Measurements from ENCODE around the gene RBP7. TPM values are rescaled to one million over a fixed set of nuclear protein-coding genes. Genes with fewer than 3 reads are reported as not detected.

The RBP7 gene
- total RNA-seq (0.86 and 0.92 TPM in 2 replicates), polyA plus RNA-seq (2.3 and 4.3 TPM in 2 replicates)

- DNase-seq (ENCODE audit: low read depth in 1 of 2, low spot score in 1 of 2): peak in 1 of 2 donors; percentile 22
- no peak for TF ChIP-seq CTCF (IDR thresholded peaks at IDR 0.05; ENCODE audit: low read depth, low read length)
- H3K36me3 ChIP-seq: no peaks in the 10 kb centered on the region
- peaks cover 3% of the 10 kb centered on the region for H3K4me1 ChIP-seq (ENCODE audit: low read depth)
- peaks cover 66% of the 10 kb centered on the region for H3K27me3 ChIP-seq
- H3K9me3 ChIP-seq (ENCODE audit: low read depth): no peaks in the 10 kb centered on the region
- peak within 1 kb of the TSS; percentile 28 for H3K4me3 ChIP-seq
- no peak within 1 kb of the TSS for H3K27ac ChIP-seq
Observed at GRCh38 chr1:9996624-9997582, at the start of gene RBP7. Gene RBP7 (plus strand): TSS chr1:9997228. CDS start chr1:9997259, 31 bp downstream.

GRCh38 chr1:9957726-9958125 lies 39.3 kb upstream of the RBP7 start:
- Histone ChIP-seq H3K9me3 (ENCODE audit: low read depth) (no peaks in the 10 kb centered on the region), H3K4me3 (no peak overlapping the region), H3K27ac (no peak overlapping the region), H3K4me1 (ENCODE audit: low read depth) (peaks cover 5% of the 10 kb centered on the region), H3K36me3 (no peaks in the 10 kb centered on the region), H3K27me3 (no peaks in the 10 kb centered on the region)
- no peak for DNase-seq (ENCODE audit: low read depth in 1 of 2, low spot score in 1 of 2)
- no peak for TF ChIP-seq CTCF (IDR thresholded peaks at IDR 0.05; ENCODE audit: low read depth, low read length)

DNA sequence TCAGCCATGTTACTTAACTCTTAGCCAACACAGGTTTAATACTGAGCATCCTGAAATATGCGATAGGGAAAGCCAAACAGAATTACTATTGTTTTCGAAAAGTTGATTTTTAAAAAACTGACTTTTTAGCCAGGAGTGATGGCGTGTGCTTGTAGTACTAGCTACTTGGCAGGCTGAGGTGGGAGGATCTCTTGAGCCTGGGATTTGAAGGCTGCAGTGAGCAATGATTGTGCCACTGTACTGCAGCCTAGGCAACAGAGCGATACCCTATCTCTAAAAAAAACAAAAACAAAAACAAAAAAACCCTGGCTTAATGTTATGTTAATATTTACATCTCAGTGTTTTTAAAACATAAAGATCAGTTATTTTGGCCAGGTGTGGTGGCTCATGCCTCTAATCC lies 37.0 kb upstream of the RBP7 start:
- Histone ChIP-seq H3K27ac (peak overlapping the region; percentile 84), H3K4me3 (no peak overlapping the region), H3K9me3 (ENCODE audit: low read depth) (no peaks in the 10 kb centered on the region), H3K27me3 (no peaks in the 10 kb centered on the region), H3K36me3 (no peaks in the 10 kb centered on the region), H3K4me1 (ENCODE audit: low read depth) (peaks cover 5% of the 10 kb centered on the region)
- DNase-seq (ENCODE audit: low read depth in 1 of 2, low spot score in 1 of 2): peak in 1 of 2 donors; percentile 13
- TF ChIP-seq CTCF (IDR thresholded peaks at IDR 0.05; ENCODE audit: low read depth, low read length): no peak

DNA sequence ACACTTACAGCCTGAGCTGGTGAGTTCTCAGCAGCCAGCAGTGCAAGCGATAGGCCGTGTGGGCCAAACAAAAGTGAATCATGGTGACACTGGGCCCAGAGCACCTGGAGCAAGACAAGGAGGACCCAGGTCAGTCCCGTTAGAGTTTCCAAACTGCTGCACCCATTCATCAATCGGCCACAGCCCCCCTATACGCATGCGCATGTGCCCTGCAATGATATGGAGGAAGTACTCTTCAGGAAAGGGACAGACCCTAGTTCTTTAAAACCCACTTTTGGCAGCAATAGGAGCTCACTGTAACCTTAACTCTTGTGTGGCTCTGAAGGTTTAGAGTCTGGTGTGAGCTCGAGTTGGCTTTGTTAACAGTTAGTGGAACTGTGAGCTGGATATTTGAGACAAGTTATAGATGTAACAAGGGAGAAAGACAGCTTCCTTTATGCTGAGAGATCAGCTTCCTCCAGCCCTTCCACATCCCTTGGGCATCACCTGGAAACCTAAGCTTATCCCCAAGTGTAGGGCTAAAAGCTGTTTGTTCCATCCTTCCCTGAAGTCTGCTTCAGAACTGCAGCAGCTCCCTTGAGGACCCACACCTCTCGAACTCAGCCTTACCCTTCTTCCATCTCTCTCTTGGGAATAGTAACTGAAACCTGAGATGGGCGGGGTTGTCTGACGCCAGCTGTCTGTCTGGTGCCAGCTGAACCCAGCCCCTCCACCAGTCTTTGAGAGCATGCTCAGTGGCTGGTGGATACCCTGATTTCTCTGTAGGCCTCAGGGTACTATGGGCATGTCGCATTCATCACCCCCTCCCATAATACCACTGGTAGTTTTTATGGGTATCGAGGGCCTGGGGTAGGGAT lies 36.1 kb upstream of the RBP7 start:
- H3K4me1 ChIP-seq (ENCODE audit: low read depth): peaks cover 5% of the 10 kb centered on the region
- no peak overlapping the region for H3K4me3 ChIP-seq
- H3K27me3 ChIP-seq: no peaks in the 10 kb centered on the region
- peak; percentile 2 to 73 for DNase-seq (ENCODE audit: low read depth in 1 of 2, low spot score in 1 of 2)
- no peaks in the 10 kb centered on the region for H3K36me3 ChIP-seq
- H3K9me3 ChIP-seq (ENCODE audit: low read depth): no peaks in the 10 kb centered on the region
- no peak for TF ChIP-seq CTCF (IDR thresholded peaks at IDR 0.05; ENCODE audit: low read depth, low read length)
- H3K27ac ChIP-seq: peak overlapping the region; percentile 84

- Histone ChIP-seq H3K9me3 (ENCODE audit: low read depth) (no peaks in the 10 kb centered on the region), H3K36me3 (peaks cover 5% of the 10 kb centered on the region), H3K4me3 (no peak overlapping the region), H3K27ac (no peak overlapping the region), H3K4me1 (ENCODE audit: low read depth) (no peaks in the 10 kb centered on the region), H3K27me3 (no peaks in the 10 kb centered on the region)
- TF ChIP-seq CTCF (IDR thresholded peaks at IDR 0.05; ENCODE audit: low read depth, low read length): no peak
- no peak for DNase-seq (ENCODE audit: low read depth in 1 of 2, low spot score in 1 of 2)
Observed at GRCh38 chr1:9984253-9984652, 12.8 kb upstream of the RBP7 start.
